PC-3 (cell line): ENCODE data around the gene GDAP2. TPM values are rescaled to one million over a fixed set of nuclear protein-coding genes. Genes with fewer than 3 reads are reported as not detected.

Experiments used
- ATAC-seq: fragments of 200-7000 bp; cut with Tn5 transposase; 2 replicates; pipeline ENCODE4 v1.9.1; 2020; ENCODE audit warnings: mild to moderate bottlenecking, moderate library complexity
- BruUV-seq: library from RNA; stranded (reverse); fragments of 400-500 nt; replicated peaks from 2 replicates; lab custom pipeline; 2021; lab: Mats Ljungman, UMichigan
- CTCF ChIA-PET: fragments of 300-600 bp; sonication (Branson Sonifier 250); formaldehyde crosslinking; loops from one replicate; lab custom pipeline; 2022; ENCODE audit warnings: antibody characterized with exemption; lab: Charles Lee
- POLR2A ChIA-PET: fragments of 300-600 bp; sonication (Branson Sonifier 250); formaldehyde crosslinking; loops from one replicate; lab custom pipeline; 2022; ENCODE audit warnings: antibody characterized with exemption; ENCODE audit not compliant: unreplicated experiment; lab: Charles Lee
- DNase-seq: peaks from one replicate; pipeline ENCODE4 v3.0.0-alpha.2; 2015
- H2AFZ ChIP-seq: fragments of 300-600 bp; sonication (generic); 2 replicates; pipeline ENCODE4 v1.6.0; 2016; ENCODE audit warnings: antibody characterized with exemption, low read length
- H3F3A ChIP-seq: fragments of 300-600 bp; sonication (generic); one replicate; pipeline ENCODE4 v1.6.0; 2017; ENCODE audit warnings: antibody characterized with exemption, low read length, control low read depth, mild to moderate bottlenecking; ENCODE audit not compliant: unreplicated experiment
- H3K27ac ChIP-seq: fragments of 300-600 bp; sonication (generic); 2 replicates; pipeline ENCODE4 v1.5.1; 2016; ENCODE audit warnings: mild to moderate bottlenecking, low read length
- H3K27me3 ChIP-seq: fragments of 300-600 bp; sonication (generic); 2 replicates; pipeline ENCODE4 v1.6.1; 2016; ENCODE audit warnings: low read length, mixed read lengths
- H3K36me3 ChIP-seq: fragments of 300-600 bp; sonication (generic); 2 replicates; pipeline ENCODE4 v1.6.1; 2016; ENCODE audit warnings: low read depth, mixed run types, low read length, mixed read lengths
- H3K4me1 ChIP-seq: fragments of 300-600 bp; sonication (generic); 2 replicates; pipeline ENCODE4 v1.5.1; 2016; ENCODE audit warnings: low read length; ENCODE audit not compliant: insufficient read depth
- H3K4me2 ChIP-seq: fragments of 300-600 bp; sonication (generic); 2 replicates; pipeline ENCODE4 v1.6.0; 2016; ENCODE audit warnings: low read length
- H3K4me3 ChIP-seq: fragments of 300-600 bp; sonication (generic); 2 replicates; pipeline ENCODE4 v1.5.1; 2016; ENCODE audit warnings: mild to moderate bottlenecking, low read length, mixed read lengths
- H3K79me2 ChIP-seq: fragments of 300-600 bp; sonication (generic); 2 replicates; pipeline ENCODE4 v1.6.1; 2017; ENCODE audit warnings: low read length, mixed read lengths
- H3K9ac ChIP-seq: fragments of 300-600 bp; sonication (generic); 2 replicates; pipeline ENCODE4 v1.6.0; 2016; ENCODE audit warnings: mild to moderate bottlenecking, low read length
- H3K9me2 ChIP-seq: fragments of 300-600 bp; sonication (generic); replicated peaks from 2 replicates; pipeline ENCODE4 v1.6.1; 2016; ENCODE audit warnings: mixed run types, low read length, mixed read lengths
- H3K9me3 ChIP-seq: fragments of 300-600 bp; sonication (generic); 2 replicates; pipeline ENCODE4 v1.6.1; 2016; ENCODE audit warnings: low read length, mixed read lengths
- H4K20me1 ChIP-seq: fragments of 300-600 bp; sonication (generic); 2 replicates; pipeline ENCODE4 v1.6.1; 2016; ENCODE audit warnings: low read length, mixed read lengths
- CTCF ChIP-seq: fragments of 300-600 bp; sonication (generic); conservative IDR thresholded peaks from 2 replicates; pipeline ENCODE4 v1.5.1; 2017; ENCODE audit warnings: antibody characterized with exemption, low read depth, mild to moderate bottlenecking, low read length
- EZH2 ChIP-seq: fragments of 300-600 bp; sonication (generic); IDR thresholded peaks from one replicate; pipeline ENCODE4 v1.6.1; 2017; ENCODE audit warnings: antibody characterized with exemption, mild to moderate bottlenecking, low read length; ENCODE audit not compliant: unreplicated experiment
- EZH2phosphoT487 ChIP-seq: fragments of 300-600 bp; sonication (generic); IDR thresholded peaks from 2 replicates; pipeline ENCODE4 v1.6.1; 2018; ENCODE audit warnings: mild to moderate bottlenecking, antibody characterized with exemption, low read length, borderline replicate concordance
- intact Hi-C: fragments of 100-400 bp; cut with micrococcal nuclease; formaldehyde crosslinking; loops from 2 replicates; pipeline ENCODE4 v1.9.0; 2023
- total RNA-seq: library from RNA; depleted of rRNA; stranded (reverse); fragments of >200 nt; gene quantifications from 2 replicates; pipeline ENCODE4 v1.2.3, GENCODE V29; 2014

The GDAP2 gene
- total RNA-seq, 1 experiment from 2014 or later, result 20.7 TPM

- H3K9me3 ChIP-seq, result no peaks in the 10 kb centered on the region
- no peaks in the 10 kb centered on the region for H3K79me2 ChIP-seq
- H3K4me3 ChIP-seq, result no peak overlapping the region
- no TSS peak for BruUV-seq
- no peak for TF ChIP-seq EZH2phosphoT487
- TF ChIP-seq CTCF, result 0 out of 2 replicates have a peak, but pooled peaks have one; percentile 34
- no peak for TF ChIP-seq EZH2
- no peaks in the 10 kb centered on the region for H3F3A ChIP-seq
- ATAC-seq (peak; percentile 46), DNase-seq (peak; percentile 48)
- H3K9me2 ChIP-seq, result no peaks in the 10 kb centered on the region
- H2AFZ ChIP-seq, result no peak overlapping the region
- ChIA-PET POLR2A (no interaction called here), CTCF (no interaction called here)
- no peaks in the 10 kb centered on the region for H3K27me3 ChIP-seq
- no peak overlapping the region for H3K27ac ChIP-seq
- H4K20me1 ChIP-seq, result no peaks in the 10 kb centered on the region
- no peaks in the 10 kb centered on the region for H3K36me3 ChIP-seq
- H3K4me2 ChIP-seq, result no peak overlapping the region
- intact Hi-C loops, result no loop called here
- no peak overlapping the region for H3K9ac ChIP-seq
- no peaks in the 10 kb centered on the region for H3K4me1 ChIP-seq
These were observed 38.1 kb upstream of the GDAP2 start for GRCh38 chr1:117967477-117967876.

GRCh38 chr1:117964290-117965038 is 35.0 kb upstream of the GDAP2 start:
- Histone ChIP-seq H3K27ac (no peak overlapping the region), H3F3A (no peaks in the 10 kb centered on the region), H3K36me3 (peaks cover 11% of the 10 kb centered on the region), H3K4me3 (no peak overlapping the region), H3K9me3 (no peaks in the 10 kb centered on the region), H3K4me2 (no peak overlapping the region), H3K9me2 (no peaks in the 10 kb centered on the region), H3K27me3 (no peaks in the 10 kb centered on the region), H4K20me1 (no peaks in the 10 kb centered on the region), H2AFZ (no peak overlapping the region), H3K79me2 (no peaks in the 10 kb centered on the region), H3K9ac (no peak overlapping the region), H3K4me1 (0 out of 2 replicates have a peak, but pooled peaks cover 6% of the 10 kb centered on the region)
- intact Hi-C loops, result no loop called here
- DNase-seq, result no peak
- BruUV-seq, result no TSS peak
- TF ChIP-seq EZH2phosphoT487 (no peak), EZH2 (no peak), CTCF (no peak)
- CTCF ChIA-PET, result no interaction called here
- ATAC-seq, result no peak
- POLR2A ChIA-PET, result no interaction called here

GRCh38 chr1:117959364-117959763 is 29.9 kb upstream of the GDAP2 start:
- H3K79me2 ChIP-seq, result no peaks in the 10 kb centered on the region
- H3K4me1 ChIP-seq, result 0 out of 2 replicates have a peak, but pooled peaks cover 11% of the 10 kb centered on the region
- no peak overlapping the region for H3K9ac ChIP-seq
- ChIA-PET CTCF (no interaction called here), POLR2A (no interaction called here)
- TF ChIP-seq EZH2phosphoT487 (no peak), EZH2 (no peak), CTCF (no peak)
- peaks cover 57% of the 10 kb centered on the region for H3K36me3 ChIP-seq
- no peaks in the 10 kb centered on the region for H3K9me2 ChIP-seq
- no peaks in the 10 kb centered on the region for H4K20me1 ChIP-seq
- H3K9me3 ChIP-seq, result no peaks in the 10 kb centered on the region
- H2AFZ ChIP-seq, result no peak overlapping the region
- DNase-seq (peak; percentile 53), ATAC-seq (peak; percentile 69)
- intact Hi-C loops, result no loop called here
- H3F3A ChIP-seq, result no peaks in the 10 kb centered on the region
- H3K4me2 ChIP-seq, result no peak overlapping the region
- BruUV-seq, result TSS peak; percentile 22
- no peaks in the 10 kb centered on the region for H3K27me3 ChIP-seq
- H3K27ac ChIP-seq, result no peak overlapping the region
- H3K4me3 ChIP-seq, result no peak overlapping the region
